PC-9 (cell line): Measurements from ENCODE around the gene NF2. TPM values are rescaled to one million over a fixed set of nuclear protein-coding genes. Genes with fewer than 3 reads are reported as not detected.

Experiments used
- BruUV-seq: library from RNA; stranded (reverse); fragments of 400-500 nt; replicated peaks from 2 replicates; lab custom pipeline; 2021; lab: Mats Ljungman, UMichigan
- CTCF ChIA-PET: fragments of 300-600 bp; sonication (Branson Sonifier 250); formaldehyde crosslinking; loops from one replicate; lab custom pipeline; 2022; ENCODE audit warnings: antibody characterized with exemption; lab: Charles Lee
- POLR2A ChIA-PET: fragments of 300-600 bp; sonication (Branson Sonifier 250); formaldehyde crosslinking; loops from one replicate; lab custom pipeline; 2022; ENCODE audit warnings: antibody characterized with exemption; ENCODE audit not compliant: unreplicated experiment; lab: Charles Lee
- DNase-seq, 2 experiments: peaks; one replicate each; pipeline versions ENCODE4 v3.0.0 to v3.0.0-alpha.2; 2015 to 2022; ENCODE audit warnings: mixed read lengths in 1 of 2
- H2AFZ ChIP-seq: fragments of 200-600 bp; sonication (generic); 2 replicates; pipeline ENCODE4 v1.8.1; 2017; ENCODE audit warnings: antibody characterized with exemption
- H3F3A ChIP-seq: fragments of 200-600 bp; sonication (generic); 2 replicates; pipeline ENCODE4 v1.8.1; 2017; ENCODE audit warnings: antibody characterized with exemption, mild to moderate bottlenecking, low read depth; ENCODE audit not compliant: insufficient read depth
- H3K27ac ChIP-seq: fragments of 200-600 bp; sonication (generic); 2 replicates; pipeline ENCODE4 v1.6.1; 2016; ENCODE audit warnings: mixed run types
- H3K27me3 ChIP-seq: fragments of 200-600 bp; sonication (generic); 2 replicates; pipeline ENCODE4 v1.6.1; 2016; ENCODE audit warnings: low read depth, mixed run types; ENCODE audit not compliant: insufficient read depth
- H3K36me3 ChIP-seq: fragments of 200-600 bp; sonication (generic); 2 replicates; pipeline ENCODE4 v1.6.1; 2016; ENCODE audit warnings: low read depth, mixed run types
- H3K4me1 ChIP-seq: fragments of 200-600 bp; sonication (generic); replicated peaks from 2 replicates; pipeline ENCODE4 v1.6.1; 2016; ENCODE audit warnings: mixed run types; ENCODE audit not compliant: insufficient read depth
- H3K4me2 ChIP-seq: fragments of 200-600 bp; sonication (generic); 2 replicates; pipeline ENCODE4 v1.6.1; 2017; ENCODE audit warnings: mixed run types
- H3K4me3 ChIP-seq: fragments of 200-600 bp; sonication (generic); 2 replicates; pipeline ENCODE4 v1.6.1; 2016; ENCODE audit warnings: mixed run types
- H3K79me2 ChIP-seq: fragments of 200-600 bp; sonication (generic); 2 replicates; pipeline ENCODE4 v1.6.1; 2017; ENCODE audit warnings: low read depth, mixed run types
- H3K9me2 ChIP-seq: fragments of 200-600 bp; sonication (generic); 2 replicates; pipeline ENCODE4 v1.8.1; 2017; ENCODE audit warnings: mild to moderate bottlenecking; ENCODE audit not compliant: insufficient read depth
- H3K9me3 ChIP-seq: fragments of 200-600 bp; sonication (generic); 2 replicates; pipeline ENCODE4 v1.8.1; 2016; ENCODE audit warnings: low read depth; ENCODE audit not compliant: insufficient read depth
- H4K20me1 ChIP-seq: fragments of 200-600 bp; sonication (generic); 2 replicates; pipeline ENCODE4 v1.8.1; 2017; ENCODE audit not compliant: insufficient read depth
- EZH2 ChIP-seq: fragments of 200-600 bp; sonication (generic); IDR thresholded peaks from 2 replicates; pipeline ENCODE4 v1.8.0; 2017; ENCODE audit warnings: antibody characterized with exemption, low read depth
- intact Hi-C: fragments of 100-400 bp; cut with micrococcal nuclease; formaldehyde crosslinking; loops from one replicate; pipeline ENCODE4 v1.10.0; 2022; ENCODE audit not compliant: unreplicated experiment
- total RNA-seq: library from RNA; stranded (reverse); gene quantifications from 2 replicates; pipeline ENCODE4 v1.2.3, GENCODE V29; 2021
- TF ChIP-seq, protein P1 (sequence below): fragments of 200-600 bp; sonication (generic); conservative IDR thresholded peaks from 2 replicates; pipeline ENCODE4 v1.6.1; 2017; ENCODE audit warnings: mixed run types, antibody characterized with exemption, mild to moderate bottlenecking, moderate library complexity

NF2 gene
- total RNA-seq, 1 experiment from 2014 or later = 73.2 TPM

DNA sequence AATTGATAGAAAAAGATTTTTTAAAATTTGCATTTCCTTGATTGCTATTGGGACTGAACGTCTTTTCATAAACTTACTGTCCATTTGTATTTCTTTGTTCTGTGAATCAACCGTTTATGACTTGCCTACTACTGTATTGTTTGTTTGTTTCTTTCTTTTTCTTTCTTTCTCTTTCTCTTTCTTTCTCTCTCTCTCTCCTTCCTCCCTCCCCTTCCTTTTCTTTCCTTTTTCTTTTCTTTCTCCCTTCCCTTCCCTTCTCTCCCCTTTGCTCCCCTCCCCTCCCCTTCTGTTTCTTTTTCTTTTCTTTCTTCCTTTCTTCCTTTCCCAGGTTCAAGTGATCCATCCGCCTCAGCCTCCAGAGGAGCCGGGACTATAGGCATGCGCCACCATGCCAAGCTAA is 46.9 kb downstream of the NF2 start:
- H2AFZ ChIP-seq = no peak overlapping the region
- H3F3A ChIP-seq = no peaks in the 10 kb centered on the region; the same call in 1 of the 2 replicates
- no peaks in the 10 kb centered on the region for H3K4me1 ChIP-seq
- H3K79me2 ChIP-seq = no peaks in the 10 kb centered on the region
- POLR2A ChIA-PET = no interaction called here
- CTCF ChIA-PET = no interaction called here
- no peaks in the 10 kb centered on the region for H4K20me1 ChIP-seq
- TF ChIP-seq EZH2 = no peak
- TF ChIP-seq, protein P1, sequence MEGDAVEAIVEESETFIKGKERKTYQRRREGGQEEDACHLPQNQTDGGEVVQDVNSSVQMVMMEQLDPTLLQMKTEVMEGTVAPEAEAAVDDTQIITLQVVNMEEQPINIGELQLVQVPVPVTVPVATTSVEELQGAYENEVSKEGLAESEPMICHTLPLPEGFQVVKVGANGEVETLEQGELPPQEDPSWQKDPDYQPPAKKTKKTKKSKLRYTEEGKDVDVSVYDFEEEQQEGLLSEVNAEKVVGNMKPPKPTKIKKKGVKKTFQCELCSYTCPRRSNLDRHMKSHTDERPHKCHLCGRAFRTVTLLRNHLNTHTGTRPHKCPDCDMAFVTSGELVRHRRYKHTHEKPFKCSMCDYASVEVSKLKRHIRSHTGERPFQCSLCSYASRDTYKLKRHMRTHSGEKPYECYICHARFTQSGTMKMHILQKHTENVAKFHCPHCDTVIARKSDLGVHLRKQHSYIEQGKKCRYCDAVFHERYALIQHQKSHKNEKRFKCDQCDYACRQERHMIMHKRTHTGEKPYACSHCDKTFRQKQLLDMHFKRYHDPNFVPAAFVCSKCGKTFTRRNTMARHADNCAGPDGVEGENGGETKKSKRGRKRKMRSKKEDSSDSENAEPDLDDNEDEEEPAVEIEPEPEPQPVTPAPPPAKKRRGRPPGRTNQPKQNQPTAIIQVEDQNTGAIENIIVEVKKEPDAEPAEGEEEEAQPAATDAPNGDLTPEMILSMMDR = no peak
- no peak overlapping the region for H3K4me2 ChIP-seq
- H3K4me3 ChIP-seq = no peak overlapping the region
- H3K27me3 ChIP-seq = no peaks in the 10 kb centered on the region
- no peak for DNase-seq
- no peak overlapping the region for H3K27ac ChIP-seq
- intact Hi-C loops = no loop called here
- peaks cover 15% of the 10 kb centered on the region; the same call in 1 of the 2 replicates for H3K36me3 ChIP-seq
- H3K9me2 ChIP-seq = no peaks in the 10 kb centered on the region
- BruUV-seq = no TSS peak
- no peaks in the 10 kb centered on the region for H3K9me3 ChIP-seq

DNA sequence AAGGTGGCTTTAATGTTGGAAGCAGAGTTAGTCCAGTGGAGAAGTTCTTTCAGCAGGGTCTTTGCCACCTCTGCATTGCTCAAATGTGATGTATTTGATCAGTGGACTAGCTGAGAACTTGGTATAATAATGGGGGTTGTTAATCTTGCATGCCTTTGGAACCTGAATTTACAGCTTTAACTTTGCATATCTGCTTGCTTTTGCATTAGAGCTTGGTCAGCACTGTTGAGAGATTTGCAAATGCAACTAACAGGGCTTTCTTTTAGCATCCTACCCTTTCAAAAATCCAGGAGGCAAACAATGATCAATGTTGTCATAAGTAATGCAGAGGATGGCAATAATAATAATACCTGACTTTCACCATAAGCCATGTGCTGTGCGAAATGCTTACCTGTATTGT is 48.2 kb downstream of the NF2 start:
- Histone ChIP-seq H3K4me2 (no peak overlapping the region), H3K36me3 (peaks cover 15% of the 10 kb centered on the region; the same call in 1 of the 2 replicates), H3K9me3 (no peaks in the 10 kb centered on the region), H3F3A (no peaks in the 10 kb centered on the region; the same call in 1 of the 2 replicates), H3K27ac (no peak overlapping the region), H3K27me3 (no peaks in the 10 kb centered on the region), H3K79me2 (no peaks in the 10 kb centered on the region), H3K9me2 (no peaks in the 10 kb centered on the region), H4K20me1 (no peaks in the 10 kb centered on the region), H3K4me1 (no peaks in the 10 kb centered on the region), H3K4me3 (no peak overlapping the region), H2AFZ (no peak overlapping the region)
- no TSS peak for BruUV-seq
- ChIA-PET CTCF (no interaction called here), POLR2A (no interaction called here)
- intact Hi-C loops = no loop called here
- TF ChIP-seq EZH2 = no peak
- TF ChIP-seq, protein P1 = no peak
- DNase-seq = no peak

- H3K4me1 ChIP-seq = no peaks in the 10 kb centered on the region
- no peak overlapping the region for H2AFZ ChIP-seq
- no peaks in the 10 kb centered on the region for H3K27me3 ChIP-seq
- H3K9me3 ChIP-seq = no peaks in the 10 kb centered on the region
- no peaks in the 10 kb centered on the region for H3K9me2 ChIP-seq
- no peaks in the 10 kb centered on the region; the same call in 1 of the 2 replicates for H3K36me3 ChIP-seq
- H3K4me3 ChIP-seq = no peak overlapping the region
- TF ChIP-seq, protein P1 = no peak
- TF ChIP-seq EZH2 = no peak
- no peak overlapping the region for H3K4me2 ChIP-seq
- CTCF ChIA-PET = no interaction called here
- DNase-seq = no peak
- H3K27ac ChIP-seq = no peak overlapping the region
- H4K20me1 ChIP-seq = no peaks in the 10 kb centered on the region
- H3F3A ChIP-seq = no peaks in the 10 kb centered on the region; the same call in 1 of the 2 replicates
- intact Hi-C loops = no loop called here
- no peaks in the 10 kb centered on the region for H3K79me2 ChIP-seq
- no TSS peak for BruUV-seq
- POLR2A ChIA-PET = interaction anchor here (0.7 kb wide), 1 partner anchor 428 kb away, joined by 12 read pairs; no protein-coding TSS in a partner anchor
These were observed 51.0 kb downstream of the NF2 start for GRCh38 chr22:29654420-29654819.
